Liver (tissue), 9 donors: ENCODE results near the gene PGAP6. TPM values are rescaled to one million over a fixed set of nuclear protein-coding genes. Genes with fewer than 3 reads are reported as not detected.

Experiments used
- DNase-seq: peaks from one replicate; pipeline ENCODE4 v3.0.0-alpha.2; 2017; ENCODE audit warnings: low spot score
- H3K27ac ChIP-seq, 2 donors: one replicate each; pipeline ENCODE4 v1.7.0; 2013; ENCODE audit warnings: inconsistent platforms in 2 of 2, low read length in 2 of 2, control low read depth in 1 of 2, low read depth in 1 of 2, mild to moderate bottlenecking in 1 of 2
- H3K27me3 ChIP-seq, 4 donors: one replicate each; pipeline versions ENCODE4 v1.6.1 to v1.7.0; 2013; ENCODE audit warnings: low read length in 3 of 4, inconsistent platforms in 1 of 4, mild to moderate bottlenecking in 1 of 4, moderate library complexity in 1 of 4; ENCODE audit not compliant: control insufficient read depth in 4 of 4, insufficient read depth in 4 of 4
- H3K36me3 ChIP-seq, 4 donors: one replicate each; pipeline versions ENCODE4 v1.6.1 to v1.7.0; 2013; ENCODE audit warnings: low read length in 3 of 4, mild to moderate bottlenecking in 3 of 4, low read depth in 1 of 4, moderate library complexity in 1 of 4; ENCODE audit not compliant: control insufficient read depth in 4 of 4, insufficient read depth in 3 of 4
- H3K4me1 ChIP-seq, 4 donors: one replicate each; pipeline versions ENCODE4 v1.6.1 to v1.7.0; 2013; ENCODE audit warnings: low read length in 3 of 4, mild to moderate bottlenecking in 3 of 4, moderate library complexity in 1 of 4; ENCODE audit not compliant: control insufficient read depth in 4 of 4, insufficient read depth in 4 of 4
- H3K4me3 ChIP-seq, 3 donors: one replicate each; pipeline versions ENCODE4 v1.6.1 to v1.7.0; 2013; ENCODE audit warnings: low read length in 3 of 3, control low read depth in 1 of 3, low read depth in 1 of 3, mild to moderate bottlenecking in 1 of 3
- H3K9ac ChIP-seq, 2 donors: one replicate each; pipeline ENCODE4 v1.7.0; 2013; ENCODE audit warnings: low read length in 2 of 2, mild to moderate bottlenecking in 2 of 2, moderate library complexity in 2 of 2, control low read depth in 1 of 2, low read depth in 1 of 2
- H3K9me3 ChIP-seq, 4 donors: one replicate each; pipeline versions ENCODE4 v1.6.1 to v1.7.0; 2013; ENCODE audit warnings: low read length in 3 of 4; ENCODE audit not compliant: control insufficient read depth in 4 of 4
- EGR1 ChIP-seq, 2 donors: IDR thresholded peaks; 2 replicates each; pipeline ENCODE4 v1.6.1; 2016 to 2018; ENCODE audit warnings: antibody characterized with exemption in 2 of 2, low read depth in 2 of 2
- FOXA1 ChIP-seq: IDR thresholded peaks from 2 replicates; pipeline ENCODE4 v1.6.1; 2016; ENCODE audit warnings: antibody characterized with exemption
- FOXA2 ChIP-seq: IDR thresholded peaks from 2 replicates; pipeline ENCODE4 v1.6.1; 2016; ENCODE audit warnings: antibody characterized with exemption
- GABPA ChIP-seq, 2 donors: IDR thresholded peaks in 1 of 2; conservative IDR thresholded peaks in 1 of 2; 2 replicates each; pipeline ENCODE4 v1.6.1; 2016; ENCODE audit warnings: antibody characterized with exemption in 2 of 2, mild to moderate bottlenecking in 1 of 2, moderate library complexity in 1 of 2
- HNF4A ChIP-seq, 2 donors: conservative IDR thresholded peaks; 2 replicates each; pipeline ENCODE4 v1.6.1; 2016; ENCODE audit warnings: antibody characterized with exemption in 2 of 2, mild to moderate bottlenecking in 2 of 2
- HNF4G ChIP-seq: IDR thresholded peaks from 2 replicates; pipeline ENCODE4 v1.6.1; 2016; ENCODE audit warnings: antibody characterized with exemption
- JUND ChIP-seq, 2 donors: IDR thresholded peaks; 2 replicates each; pipeline ENCODE4 v1.6.1; 2016; ENCODE audit warnings: antibody characterized with exemption in 2 of 2
- NR2F2 ChIP-seq: IDR thresholded peaks from 2 replicates; pipeline ENCODE4 v1.6.1; 2016; ENCODE audit warnings: antibody characterized with exemption
- RAD21 ChIP-seq, 2 donors: IDR thresholded peaks; 2 replicates each; pipeline ENCODE4 v1.6.1; 2016; ENCODE audit warnings: antibody characterized with exemption in 2 of 2, mild to moderate bottlenecking in 2 of 2
- RXRA ChIP-seq, 2 donors: IDR thresholded peaks; 2 replicates each; pipeline ENCODE4 v1.6.1; 2017 to 2018; ENCODE audit warnings: antibody characterized with exemption in 2 of 2, mild to moderate bottlenecking in 1 of 2
- SP1 ChIP-seq: IDR thresholded peaks from 2 replicates; pipeline ENCODE4 v1.6.1; 2018; ENCODE audit warnings: antibody characterized with exemption, mild to moderate bottlenecking
- TAF1 ChIP-seq: conservative IDR thresholded peaks from 2 replicates; pipeline ENCODE4 v1.6.1; 2016; ENCODE audit warnings: antibody characterized with exemption, mild to moderate bottlenecking
- YY1 ChIP-seq: IDR thresholded peaks from 2 replicates; pipeline ENCODE4 v1.6.1; 2016; ENCODE audit warnings: antibody characterized with exemption, mild to moderate bottlenecking
- WGBS: extraction: QIAGEN DNeasy Blood & Tissue Kit; methylation state at CpG from one replicate; pipeline ENCODE4 v1.1.7; 2013; 5-methylcytosine and 5-hydroxymethylcytosine counted together
- polyA plus RNA-seq, 2 donors: library from polyadenylated mRNA; stranded (reverse) in 1 of 2; unstranded in 1 of 2; fragments of 200-250 nt in 1 of 2; fragments of >200 nt in 1 of 2; fragmentation: Nextera tagmentation in 1 of 2; extraction: Ambion mirVana in 1 of 2; gene quantifications; one replicate each; pipeline versions ENCODE4 v1.2.1 to v1.2.3, GENCODE V29; 2013 to 2015
- total RNA-seq, 2 donors: library from RNA; depleted of rRNA; stranded (reverse); fragments of >200 nt; gene quantifications; one replicate each; pipeline ENCODE4 v1.2.3, GENCODE V29; 2014
- TF ChIP-seq, protein P1 (sequence below): fragments of 150-350 bp; IDR thresholded peaks from 2 replicates; pipeline ENCODE4 v1.5.1; 2017; ENCODE audit warnings: improper control_type of control experiment, low read depth, low read length; ENCODE audit not compliant: missing input control
- TF ChIP-seq, protein P2 (sequence below): IDR thresholded peaks from 2 replicates; pipeline ENCODE4 v1.6.1; 2016; ENCODE audit warnings: antibody characterized with exemption, mild to moderate bottlenecking
- TF ChIP-seq, protein P3 (sequence below): IDR thresholded peaks from 2 replicates; pipeline ENCODE4 v1.6.1; 2016; ENCODE audit warnings: antibody characterized with exemption
- TF ChIP-seq, protein P4 (sequence below): IDR thresholded peaks from 2 replicates; pipeline ENCODE4 v1.6.1; 2016; ENCODE audit warnings: antibody characterized with exemption
- TF ChIP-seq, protein P5 (sequence below): IDR thresholded peaks from 2 replicates; pipeline ENCODE4 v1.6.1; 2016; ENCODE audit warnings: antibody characterized with exemption
- donor health status: healthy.
- donor health status: healthy.
- donor health status: healthy.
- donor health status: healthy.
- donor health status: healthy.

Gene PGAP6
- total and polyA plus RNA-seq, 4 donors: 18.9 to 50.5 (median 38.0) TPM

DNA sequence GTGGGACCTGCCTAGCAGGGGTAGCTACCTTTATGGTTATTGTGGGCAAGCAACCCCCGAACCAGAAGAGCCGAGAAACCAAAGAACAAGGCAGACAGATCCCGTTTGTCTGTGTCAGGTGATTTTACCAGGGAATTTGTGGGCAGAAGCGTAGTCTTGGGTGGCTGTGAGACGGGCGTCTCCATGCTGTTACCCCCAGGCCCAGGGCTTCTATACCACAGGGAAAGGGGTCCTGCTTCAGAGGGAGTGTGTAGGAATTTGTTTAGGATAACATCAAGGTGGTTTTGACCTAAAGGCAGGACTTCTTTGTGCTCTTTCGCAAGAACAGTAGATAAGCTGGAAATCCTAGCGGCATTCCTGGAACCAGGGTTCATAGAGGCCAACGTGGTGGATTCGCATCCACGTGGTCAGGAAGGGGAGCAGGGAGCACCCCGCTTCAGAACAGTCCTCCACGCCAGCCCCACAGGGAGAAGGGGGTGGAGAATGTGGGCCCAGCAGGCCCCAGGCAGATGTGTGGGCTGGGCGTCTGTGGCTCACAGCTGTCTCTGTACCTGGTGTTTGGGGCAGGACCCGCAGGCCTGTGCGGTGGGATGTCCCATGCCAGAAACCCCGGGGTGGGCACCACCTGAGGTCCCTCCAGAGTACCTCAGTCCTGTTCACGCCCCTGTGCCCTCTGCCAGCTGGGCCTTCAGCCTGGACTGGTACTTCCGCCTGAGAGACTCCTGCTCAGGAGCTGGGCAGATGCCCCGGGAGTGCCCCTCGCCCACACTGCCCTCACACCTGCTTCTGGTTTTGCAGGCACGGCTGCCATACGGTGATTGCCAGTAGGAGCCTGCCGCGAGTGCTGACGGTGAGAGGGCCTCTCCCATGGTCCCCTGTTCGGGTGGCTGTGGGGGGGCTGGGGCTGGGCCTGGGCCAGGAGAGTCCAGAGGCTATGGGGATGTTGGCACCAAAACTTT, 24.0 kb upstream of the PGAP6 start:
- Histone ChIP-seq H3K4me3 (peak overlapping the region in 1 of 3 donors; percentile 35), H3K9ac (peak overlapping the region in 1 of 2 donors; percentile 49)

More for the DNA sequence above, 24.0 kb upstream of the PGAP6 start:
- Histone ChIP-seq H3K4me1 (peaks cover 4 to 32% (median 18%) of the 10 kb centered on the region in 4 donors), H3K36me3 (peaks cover 3 to 15% (median 8%) of the 10 kb centered on the region in 4 donors), H3K9me3 (no peaks in the 10 kb centered on the region), H3K27me3 (no peaks in the 10 kb centered on the region), H3K27ac (peak overlapping the region; percentile 80 to 82)
- TF ChIP-seq SP1 (peak; percentile 70), NR2F2 (no peak), EGR1 (IDR thresholded peaks at IDR 0.05; ENCODE audit: low read depth in 2 of 2) (no peak), TAF1 (no peak), GABPA (IDR thresholded peaks at IDR 0.05 in 1 of 2, conservative IDR thresholded peaks at IDR 0.05 in 1 of 2) (peak in 1 of 2 donors; percentile 62), RAD21 (IDR thresholded peaks at IDR 0.05) (peak in 1 of 2 donors; percentile 14), FOXA1 (no peak), RXRA (IDR thresholded peaks at IDR 0.05) (peak; percentile 91 to 95), YY1 (peak; percentile 65), HNF4G (peak; percentile 21), FOXA2 (peak; percentile 43), HNF4A (conservative IDR thresholded peaks at IDR 0.05) (peak; percentile 74 to 89), JUND (IDR thresholded peaks at IDR 0.05) (peak in 1 of 2 donors; percentile 67)
- TF ChIP-seq, protein P1, sequence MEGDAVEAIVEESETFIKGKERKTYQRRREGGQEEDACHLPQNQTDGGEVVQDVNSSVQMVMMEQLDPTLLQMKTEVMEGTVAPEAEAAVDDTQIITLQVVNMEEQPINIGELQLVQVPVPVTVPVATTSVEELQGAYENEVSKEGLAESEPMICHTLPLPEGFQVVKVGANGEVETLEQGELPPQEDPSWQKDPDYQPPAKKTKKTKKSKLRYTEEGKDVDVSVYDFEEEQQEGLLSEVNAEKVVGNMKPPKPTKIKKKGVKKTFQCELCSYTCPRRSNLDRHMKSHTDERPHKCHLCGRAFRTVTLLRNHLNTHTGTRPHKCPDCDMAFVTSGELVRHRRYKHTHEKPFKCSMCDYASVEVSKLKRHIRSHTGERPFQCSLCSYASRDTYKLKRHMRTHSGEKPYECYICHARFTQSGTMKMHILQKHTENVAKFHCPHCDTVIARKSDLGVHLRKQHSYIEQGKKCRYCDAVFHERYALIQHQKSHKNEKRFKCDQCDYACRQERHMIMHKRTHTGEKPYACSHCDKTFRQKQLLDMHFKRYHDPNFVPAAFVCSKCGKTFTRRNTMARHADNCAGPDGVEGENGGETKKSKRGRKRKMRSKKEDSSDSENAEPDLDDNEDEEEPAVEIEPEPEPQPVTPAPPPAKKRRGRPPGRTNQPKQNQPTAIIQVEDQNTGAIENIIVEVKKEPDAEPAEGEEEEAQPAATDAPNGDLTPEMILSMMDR: no peak
- TF ChIP-seq, protein P2, sequence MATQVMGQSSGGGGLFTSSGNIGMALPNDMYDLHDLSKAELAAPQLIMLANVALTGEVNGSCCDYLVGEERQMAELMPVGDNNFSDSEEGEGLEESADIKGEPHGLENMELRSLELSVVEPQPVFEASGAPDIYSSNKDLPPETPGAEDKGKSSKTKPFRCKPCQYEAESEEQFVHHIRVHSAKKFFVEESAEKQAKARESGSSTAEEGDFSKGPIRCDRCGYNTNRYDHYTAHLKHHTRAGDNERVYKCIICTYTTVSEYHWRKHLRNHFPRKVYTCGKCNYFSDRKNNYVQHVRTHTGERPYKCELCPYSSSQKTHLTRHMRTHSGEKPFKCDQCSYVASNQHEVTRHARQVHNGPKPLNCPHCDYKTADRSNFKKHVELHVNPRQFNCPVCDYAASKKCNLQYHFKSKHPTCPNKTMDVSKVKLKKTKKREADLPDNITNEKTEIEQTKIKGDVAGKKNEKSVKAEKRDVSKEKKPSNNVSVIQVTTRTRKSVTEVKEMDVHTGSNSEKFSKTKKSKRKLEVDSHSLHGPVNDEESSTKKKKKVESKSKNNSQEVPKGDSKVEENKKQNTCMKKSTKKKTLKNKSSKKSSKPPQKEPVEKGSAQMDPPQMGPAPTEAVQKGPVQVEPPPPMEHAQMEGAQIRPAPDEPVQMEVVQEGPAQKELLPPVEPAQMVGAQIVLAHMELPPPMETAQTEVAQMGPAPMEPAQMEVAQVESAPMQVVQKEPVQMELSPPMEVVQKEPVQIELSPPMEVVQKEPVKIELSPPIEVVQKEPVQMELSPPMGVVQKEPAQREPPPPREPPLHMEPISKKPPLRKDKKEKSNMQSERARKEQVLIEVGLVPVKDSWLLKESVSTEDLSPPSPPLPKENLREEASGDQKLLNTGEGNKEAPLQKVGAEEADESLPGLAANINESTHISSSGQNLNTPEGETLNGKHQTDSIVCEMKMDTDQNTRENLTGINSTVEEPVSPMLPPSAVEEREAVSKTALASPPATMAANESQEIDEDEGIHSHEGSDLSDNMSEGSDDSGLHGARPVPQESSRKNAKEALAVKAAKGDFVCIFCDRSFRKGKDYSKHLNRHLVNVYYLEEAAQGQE: peak; percentile 56
- TF ChIP-seq, protein P3, sequence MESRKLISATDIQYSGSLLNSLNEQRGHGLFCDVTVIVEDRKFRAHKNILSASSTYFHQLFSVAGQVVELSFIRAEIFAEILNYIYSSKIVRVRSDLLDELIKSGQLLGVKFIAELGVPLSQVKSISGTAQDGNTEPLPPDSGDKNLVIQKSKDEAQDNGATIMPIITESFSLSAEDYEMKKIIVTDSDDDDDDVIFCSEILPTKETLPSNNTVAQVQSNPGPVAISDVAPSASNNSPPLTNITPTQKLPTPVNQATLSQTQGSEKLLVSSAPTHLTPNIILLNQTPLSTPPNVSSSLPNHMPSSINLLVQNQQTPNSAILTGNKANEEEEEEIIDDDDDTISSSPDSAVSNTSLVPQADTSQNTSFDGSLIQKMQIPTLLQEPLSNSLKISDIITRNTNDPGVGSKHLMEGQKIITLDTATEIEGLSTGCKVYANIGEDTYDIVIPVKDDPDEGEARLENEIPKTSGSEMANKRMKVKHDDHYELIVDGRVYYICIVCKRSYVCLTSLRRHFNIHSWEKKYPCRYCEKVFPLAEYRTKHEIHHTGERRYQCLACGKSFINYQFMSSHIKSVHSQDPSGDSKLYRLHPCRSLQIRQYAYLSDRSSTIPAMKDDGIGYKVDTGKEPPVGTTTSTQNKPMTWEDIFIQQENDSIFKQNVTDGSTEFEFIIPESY: no peak
- TF ChIP-seq, protein P4, sequence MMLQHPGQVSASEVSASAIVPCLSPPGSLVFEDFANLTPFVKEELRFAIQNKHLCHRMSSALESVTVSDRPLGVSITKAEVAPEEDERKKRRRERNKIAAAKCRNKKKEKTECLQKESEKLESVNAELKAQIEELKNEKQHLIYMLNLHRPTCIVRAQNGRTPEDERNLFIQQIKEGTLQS: peak; percentile 31
- TF ChIP-seq, protein P5, sequence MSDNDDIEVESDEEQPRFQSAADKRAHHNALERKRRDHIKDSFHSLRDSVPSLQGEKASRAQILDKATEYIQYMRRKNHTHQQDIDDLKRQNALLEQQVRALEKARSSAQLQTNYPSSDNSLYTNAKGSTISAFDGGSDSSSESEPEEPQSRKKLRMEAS: peak; percentile 90
- no peak for DNase-seq
- 54% methylated on average over 27 of the region's 27 CpGs for WGBS
